Body of pancreas (tissue), 4 donors: Measurements from ENCODE around the gene TTC9B.

Experiments
- POLR2A ChIP-seq, 3 donors: fragments of 450-650 bp; IDR thresholded peaks; one replicate each; pipeline ENCODE4 v1.6.1; 2016; ENCODE audit warnings: antibody characterized with exemption in 3 of 3, mild to moderate bottlenecking in 2 of 3
- TF ChIP-seq, protein P1 (sequence below), 7 experiments: fragments of 450-650 bp in 4 of 7; fragments of 200-600 bp in 3 of 7; sonication (generic) in 3 of 7; IDR thresholded peaks; one replicate each; pipeline ENCODE4 v1.5.1; 2016 to 2019; ENCODE audit warnings: antibody characterized with exemption in 7 of 7

DNA sequence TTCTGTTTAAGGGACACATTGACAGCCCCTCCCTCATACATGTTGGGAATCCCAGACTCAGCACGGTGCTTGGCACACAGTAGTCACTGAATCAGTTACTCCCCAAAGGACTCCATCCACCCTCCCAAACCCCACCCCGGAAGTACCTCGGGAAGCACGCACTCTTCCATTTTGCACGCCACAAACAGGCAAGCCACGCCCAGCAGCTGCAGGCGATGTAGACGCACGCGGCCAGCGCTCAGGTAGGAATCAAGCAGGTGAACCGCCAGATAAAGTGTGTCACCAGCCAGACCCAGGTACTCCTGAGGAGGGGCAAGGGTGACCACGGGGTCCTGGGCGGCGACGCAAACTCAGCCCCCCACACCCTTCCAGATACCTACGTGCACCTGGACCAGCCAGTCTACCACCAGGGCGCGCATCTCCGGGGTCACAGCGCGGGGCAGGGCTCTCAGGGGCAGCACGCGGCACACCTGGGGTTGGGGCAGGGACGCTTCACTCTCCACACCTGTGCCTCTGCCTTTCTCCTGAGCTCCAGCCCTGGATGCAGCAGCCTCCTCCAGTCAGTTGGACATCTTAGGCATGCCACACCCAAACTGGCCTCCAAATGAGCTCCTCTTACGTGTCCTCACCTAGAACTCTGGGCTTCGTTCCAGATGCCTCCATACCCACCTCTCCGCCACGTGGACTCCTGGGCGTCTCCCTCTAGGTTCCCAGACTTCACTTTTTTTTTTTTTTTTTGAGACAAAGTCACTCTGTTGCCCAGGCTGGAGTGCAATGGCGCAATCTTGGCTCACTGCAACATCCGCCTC, 6.4 kb upstream of the TTC9B start:
- no peak for TF ChIP-seq POLR2A (IDR thresholded peaks at IDR 0.05)
- TF ChIP-seq, protein P1, sequence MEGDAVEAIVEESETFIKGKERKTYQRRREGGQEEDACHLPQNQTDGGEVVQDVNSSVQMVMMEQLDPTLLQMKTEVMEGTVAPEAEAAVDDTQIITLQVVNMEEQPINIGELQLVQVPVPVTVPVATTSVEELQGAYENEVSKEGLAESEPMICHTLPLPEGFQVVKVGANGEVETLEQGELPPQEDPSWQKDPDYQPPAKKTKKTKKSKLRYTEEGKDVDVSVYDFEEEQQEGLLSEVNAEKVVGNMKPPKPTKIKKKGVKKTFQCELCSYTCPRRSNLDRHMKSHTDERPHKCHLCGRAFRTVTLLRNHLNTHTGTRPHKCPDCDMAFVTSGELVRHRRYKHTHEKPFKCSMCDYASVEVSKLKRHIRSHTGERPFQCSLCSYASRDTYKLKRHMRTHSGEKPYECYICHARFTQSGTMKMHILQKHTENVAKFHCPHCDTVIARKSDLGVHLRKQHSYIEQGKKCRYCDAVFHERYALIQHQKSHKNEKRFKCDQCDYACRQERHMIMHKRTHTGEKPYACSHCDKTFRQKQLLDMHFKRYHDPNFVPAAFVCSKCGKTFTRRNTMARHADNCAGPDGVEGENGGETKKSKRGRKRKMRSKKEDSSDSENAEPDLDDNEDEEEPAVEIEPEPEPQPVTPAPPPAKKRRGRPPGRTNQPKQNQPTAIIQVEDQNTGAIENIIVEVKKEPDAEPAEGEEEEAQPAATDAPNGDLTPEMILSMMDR (IDR thresholded peaks at IDR 0.05), result no peak
